NCI-H748 (cell line): ENCODE data around the gene PDCD4.

ENCODE experiments used
- DNase-seq: peaks from one replicate; lab custom pipeline; 2025; ENCODE audit not compliant: unreplicated experiment; lab: John Stamatoyannopoulos, UW

Gene PDCD4

DNA sequence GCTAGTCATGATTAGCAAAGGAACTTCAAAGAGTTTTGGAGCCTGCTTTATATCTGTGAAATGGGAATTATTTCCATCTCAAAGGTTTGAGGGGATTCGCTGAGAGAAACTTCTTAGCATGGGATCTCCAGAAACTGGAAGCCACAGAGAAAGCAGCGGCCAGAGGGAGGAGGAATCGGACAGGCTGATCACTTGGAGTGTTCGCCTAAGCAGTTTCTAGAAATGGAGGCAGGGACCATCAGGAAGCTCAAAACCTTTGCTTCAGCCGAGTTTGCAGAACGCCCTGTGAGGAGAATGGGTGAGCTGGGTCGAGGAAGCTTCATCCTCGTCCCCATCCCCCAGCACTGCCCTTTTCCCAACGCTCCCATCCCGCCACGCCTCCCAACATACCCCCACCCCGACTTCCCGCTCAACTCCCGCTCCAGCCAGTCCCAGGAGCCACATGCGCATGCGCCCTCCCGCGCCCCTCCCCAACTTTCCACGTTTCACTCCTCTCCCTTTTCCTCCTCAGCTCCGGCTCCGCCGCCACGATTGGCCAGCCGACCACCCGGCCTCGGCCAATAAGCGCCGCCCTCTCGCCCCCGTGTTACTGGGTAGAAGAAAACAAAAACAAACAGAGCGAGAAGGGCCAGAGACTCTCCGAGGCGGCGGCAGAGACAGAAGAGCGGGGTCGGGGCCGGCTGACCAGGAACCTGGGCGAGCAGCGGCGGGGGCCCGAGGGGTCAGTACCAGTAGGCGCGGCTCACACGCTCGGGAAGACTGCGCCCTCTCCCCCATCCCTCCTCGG, at the start of gene PDCD4:
Gene PDCD4, plus strand, starts transcription at position 631 of the 787 bp plus-strand sequence. CDS start 4,100 bp downstream, outside the sequence.
- peak; percentile 96 for DNase-seq

- DNase-seq, result no peak
Observed at GRCh38 chr10:110822035-110822711, 49.6 kb upstream of the PDCD4 start.

GRCh38 chr10:110822712-110823311, 48.9 kb upstream of the PDCD4 start:
- peak; percentile 58 for DNase-seq

GRCh38 chr10:110824152-110824441, 47.6 kb upstream of the PDCD4 start:
- no peak for DNase-seq

GRCh38 chr10:110824660-110825059, 47.1 kb upstream of the PDCD4 start:
- no peak for DNase-seq

GRCh38 chr10:110825508-110825907, 46.2 kb upstream of the PDCD4 start:
- no peak for DNase-seq

DNA sequence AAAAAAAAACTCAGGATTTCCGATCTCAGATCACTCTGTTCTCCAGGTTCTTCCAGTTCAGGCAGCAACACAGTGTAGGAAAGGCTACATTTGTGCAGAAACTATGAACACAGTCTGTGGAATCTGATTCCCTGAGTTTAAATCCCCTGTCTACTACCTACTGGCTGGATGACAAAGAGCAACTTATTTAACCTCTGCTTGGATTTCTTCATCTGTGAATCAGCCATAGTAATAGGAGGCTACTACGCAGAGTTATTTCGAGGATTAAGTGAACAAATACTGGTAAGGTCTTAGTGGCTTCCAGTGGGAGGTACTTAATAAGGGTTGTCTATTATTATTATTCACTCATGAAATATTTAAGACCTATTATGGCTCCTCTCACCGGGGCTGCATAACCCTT, 44.3 kb upstream of the PDCD4 start:
- DNase-seq, result no peak

DNA sequence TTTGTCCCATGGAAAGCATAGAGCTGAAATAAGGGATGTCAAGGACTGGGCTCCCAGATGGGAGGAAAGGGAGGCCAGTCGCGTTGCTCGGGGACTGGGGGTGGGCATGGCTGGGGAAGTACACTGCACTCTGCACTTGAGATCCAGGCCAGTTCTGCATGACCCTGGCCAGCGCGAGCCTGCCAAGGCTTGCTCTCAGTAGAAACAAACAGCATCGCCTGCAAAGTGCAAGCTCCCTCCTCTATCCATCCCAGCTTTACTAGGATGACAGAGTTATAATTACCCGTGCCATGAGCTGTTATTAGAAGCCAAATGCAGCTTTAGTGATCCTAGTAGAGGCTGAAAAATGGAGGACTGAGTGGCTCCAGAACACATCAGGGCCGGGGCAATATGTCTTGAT, 43.9 kb upstream of the PDCD4 start:
- DNase-seq, result no peak

DNA sequence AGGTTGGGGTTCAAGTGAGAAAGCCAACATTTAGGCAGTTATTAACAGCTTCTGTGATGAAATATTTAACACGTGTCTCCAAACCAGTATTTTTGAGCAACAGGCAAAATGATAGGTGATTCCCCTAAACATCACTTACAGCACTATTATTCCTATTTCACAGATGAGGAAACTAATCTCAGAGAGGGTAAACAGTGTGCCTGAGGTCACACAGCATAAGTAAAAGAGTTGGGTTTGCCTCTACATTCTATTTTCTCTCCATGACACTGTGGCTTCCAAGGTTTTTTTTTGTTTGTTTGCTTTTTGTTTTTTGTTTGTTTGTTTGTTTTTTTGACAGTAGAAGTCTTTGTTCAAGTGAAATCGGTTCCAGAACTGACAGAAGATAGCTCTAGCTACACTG, 43.2 kb upstream of the PDCD4 start:
- no peak for DNase-seq

DNA sequence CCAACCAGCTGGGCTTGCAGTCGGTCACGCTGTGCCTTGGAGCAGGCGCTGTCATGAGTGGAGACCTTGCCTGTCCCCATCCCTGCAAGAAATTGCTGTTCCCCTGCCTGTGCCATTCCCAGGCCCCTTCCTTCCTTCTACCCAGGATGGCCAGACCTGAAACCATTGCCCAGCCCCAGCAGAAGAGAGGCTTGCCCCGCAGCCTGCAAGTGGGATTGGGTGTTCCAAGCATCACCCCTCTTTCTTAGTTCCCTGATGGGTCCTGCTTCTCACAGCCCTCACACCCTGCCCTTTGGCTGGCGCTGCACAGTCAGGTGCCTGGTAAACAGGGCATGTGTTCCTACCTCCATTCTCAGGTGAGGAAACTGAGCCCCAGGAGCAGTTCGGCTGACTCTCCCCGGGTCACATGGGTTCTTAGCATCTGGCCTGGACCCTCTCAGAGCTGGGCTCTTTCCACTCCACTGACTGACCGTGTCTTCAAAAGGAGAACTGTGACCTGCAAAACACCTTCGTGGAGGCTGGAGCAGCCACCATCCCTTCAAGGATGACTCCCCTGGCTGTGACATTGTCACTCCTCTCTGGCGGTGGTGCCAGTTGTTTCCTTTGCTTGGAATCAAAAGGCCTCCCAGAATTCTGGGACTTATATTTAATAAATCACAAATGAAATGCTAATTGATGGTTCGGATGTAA, 41.9 kb upstream of the PDCD4 start:
- DNase-seq, result no peak

DNA sequence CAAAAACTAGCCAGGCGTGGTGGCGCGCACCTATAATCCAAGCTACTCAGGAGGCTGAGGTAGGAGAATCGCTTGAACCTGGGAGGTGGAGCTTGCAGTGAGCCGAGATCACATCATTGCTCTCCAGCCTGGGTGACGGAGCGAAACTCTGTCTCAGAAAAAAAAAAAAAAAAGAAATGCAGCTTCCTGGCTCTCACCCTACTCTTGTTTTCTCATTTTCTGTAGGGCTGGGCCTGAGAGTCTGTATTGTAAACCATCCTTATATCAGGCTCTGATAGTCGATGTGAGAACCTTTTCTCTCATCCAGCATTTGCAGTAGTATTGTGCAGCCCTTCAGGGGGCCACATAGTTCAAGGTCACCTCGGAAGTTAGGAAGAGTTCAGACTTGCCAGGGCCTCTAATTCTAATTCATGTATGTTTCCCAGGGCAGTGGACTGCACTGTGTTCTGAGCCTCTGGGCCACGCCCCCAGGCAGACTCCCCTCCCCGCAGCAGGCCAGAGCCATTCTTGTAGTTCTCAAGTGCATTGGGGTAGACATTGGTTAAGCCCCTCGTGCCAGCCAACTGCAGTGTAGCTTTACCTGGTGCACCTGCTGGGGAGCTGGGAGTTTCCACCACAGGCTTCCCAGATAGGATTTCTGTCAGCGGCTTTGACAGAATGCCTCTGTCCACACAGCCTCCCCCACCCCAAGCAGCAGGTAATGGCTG, 38.3 kb upstream of the PDCD4 start:
- DNase-seq, result no peak

DNA sequence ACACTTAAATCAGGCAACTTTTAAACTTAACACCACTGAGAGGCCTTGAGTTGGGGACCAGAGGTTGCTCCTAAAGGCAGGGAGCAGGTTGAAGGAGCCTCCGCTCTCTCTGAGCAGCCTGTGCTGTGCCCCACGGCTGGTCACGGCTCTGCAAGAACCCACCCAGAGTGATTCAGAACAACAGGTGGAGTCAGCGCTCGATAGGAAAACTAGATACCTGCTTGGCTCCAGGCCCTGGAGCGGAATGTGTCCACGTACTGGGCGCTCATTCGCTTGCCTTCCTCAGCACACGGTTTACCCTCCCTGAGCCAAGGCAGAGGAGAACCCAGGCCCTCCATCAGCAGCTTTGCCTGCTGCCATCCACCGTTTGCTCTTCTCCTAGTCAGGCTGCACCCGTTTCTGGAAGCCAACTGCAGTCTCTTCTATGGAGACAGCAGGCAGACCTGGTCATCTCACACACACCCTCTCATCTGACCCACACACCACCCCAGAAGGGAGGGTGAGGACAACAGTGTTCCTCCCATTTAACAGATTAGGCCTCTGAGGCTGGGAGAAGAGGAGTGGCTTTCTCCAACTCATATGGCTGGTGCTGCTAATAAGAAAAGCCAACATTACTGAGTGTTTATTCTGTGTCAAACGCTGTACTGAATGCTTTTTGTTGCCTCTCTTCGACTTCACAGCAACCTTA, 37.6 kb upstream of the PDCD4 start:
- DNase-seq, result no peak

DNA sequence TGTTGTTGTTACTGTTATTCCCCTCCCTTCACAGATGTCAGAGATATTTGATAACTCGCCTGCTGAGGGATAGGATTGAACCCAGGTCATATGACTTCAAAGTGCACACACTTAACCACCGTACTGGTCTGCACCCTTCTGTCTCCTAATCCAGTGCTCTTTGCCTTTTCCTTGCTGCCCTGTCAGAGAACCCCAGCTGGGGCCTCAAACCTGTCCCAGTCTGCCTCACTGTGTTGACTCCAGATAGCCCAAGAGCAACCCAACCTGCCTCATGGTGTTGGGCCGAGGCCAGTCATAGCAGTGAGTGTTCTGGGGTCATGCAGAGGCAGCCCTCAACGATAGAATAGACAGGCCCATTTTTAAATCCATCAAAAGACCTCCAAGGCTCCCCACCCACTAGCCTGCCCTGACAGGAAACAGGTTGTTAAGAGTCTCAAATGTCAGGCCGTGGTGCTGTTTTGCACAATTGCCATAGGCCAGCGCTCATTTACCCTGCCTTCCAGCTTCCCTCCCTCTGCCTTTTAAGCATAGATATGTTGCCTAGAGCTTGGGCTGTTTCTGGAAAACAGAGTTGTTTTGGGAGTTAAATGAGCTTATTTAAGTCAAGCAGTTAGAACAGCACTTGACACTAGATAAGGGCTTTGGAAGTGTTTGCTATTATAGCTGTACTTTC, 37.0 kb upstream of the PDCD4 start:
- peak; percentile 55 for DNase-seq

DNA sequence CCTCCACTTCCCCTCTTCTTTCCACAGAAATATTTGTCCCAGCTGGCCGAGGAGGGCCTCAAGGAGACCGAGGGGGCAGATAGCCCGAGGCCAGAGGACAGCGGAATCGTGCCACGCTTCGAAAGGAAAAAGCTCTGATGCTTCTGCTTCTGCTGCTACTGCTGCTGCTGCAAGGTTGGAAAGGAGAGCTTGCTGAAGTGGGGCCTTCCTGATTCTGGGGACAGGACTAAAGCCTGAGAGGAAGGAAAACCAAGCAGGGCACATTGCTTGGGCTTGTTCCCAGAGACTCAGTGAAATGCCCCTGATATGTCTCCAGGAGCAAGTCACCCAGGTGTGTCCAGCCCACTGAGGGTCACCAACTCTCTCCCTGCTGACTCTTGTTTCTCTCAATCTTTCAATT, 35.9 kb upstream of the PDCD4 start:
- DNase-seq, result no peak

- no peak for DNase-seq
Observed at GRCh38 chr10:110836706-110837105, 35.0 kb upstream of the PDCD4 start.

- no peak for DNase-seq
Observed at GRCh38 chr10:110837418-110838171, 34.1 kb upstream of the PDCD4 start.

- no peak for DNase-seq
Observed at GRCh38 chr10:110840225-110840922, 31.4 kb upstream of the PDCD4 start.

DNA sequence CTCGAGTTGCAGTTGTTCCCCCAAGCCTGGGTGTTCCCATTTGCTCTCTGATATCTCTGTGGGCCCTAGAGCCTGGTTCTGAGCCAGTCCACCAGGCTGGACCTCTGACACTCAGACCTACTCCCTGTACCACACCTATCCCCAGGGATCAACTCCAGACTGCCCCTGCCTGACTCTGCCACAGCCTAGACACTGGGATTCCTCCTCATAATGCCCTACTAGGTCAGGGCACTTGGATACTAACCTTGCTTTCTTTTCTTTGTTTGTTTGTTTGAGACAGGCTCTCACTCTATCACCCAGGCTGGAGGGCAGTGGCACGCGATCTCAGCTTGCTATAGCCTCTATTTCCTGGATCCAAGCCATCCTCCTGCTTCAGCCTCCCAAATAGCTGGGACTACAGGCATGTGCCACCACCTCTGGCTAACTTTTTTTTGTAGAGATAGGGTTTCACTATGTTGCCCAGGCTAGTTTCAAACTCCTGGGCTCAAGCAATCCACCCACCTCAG, 30.8 kb upstream of the PDCD4 start:
- no peak for DNase-seq
